Transverse colon (tissue), 4 donors: ENCODE measurements around the gene MREG.

ENCODE experiments used
- CTCF ChIP-seq, 5 experiments: fragments of 200-600 bp in 3 of 5; fragments of 450-650 bp in 2 of 5; sonication (generic) in 3 of 5; IDR thresholded peaks; 1 replicate in 2 of 5; 2 replicates in 3 of 5; pipeline ENCODE4 v1.5.1; 2016 to 2017; ENCODE audit warnings: antibody characterized with exemption in 5 of 5, inconsistent platforms in 3 of 5, mild to moderate bottlenecking in 2 of 5, moderate library complexity in 1 of 5
- POLR2A ChIP-seq: fragments of 450-650 bp; IDR thresholded peaks from one replicate; pipeline ENCODE4 v1.6.1; 2016; ENCODE audit warnings: antibody characterized with exemption, mild to moderate bottlenecking, moderate library complexity
- POLR2AphosphoS5 ChIP-seq, 3 donors: sonication (generic); formaldehyde crosslinking; IDR thresholded peaks; one replicate each; pipeline ENCODE4 v1.6.1; 2016; ENCODE audit warnings: antibody characterized with exemption in 3 of 3

GRCh38 chr2:215929602-215930335 is 83.6 kb downstream of the MREG start:
- TF ChIP-seq CTCF (IDR thresholded peaks at IDR 0.05) = no peak
- no peak for TF ChIP-seq POLR2AphosphoS5 (IDR thresholded peaks at IDR 0.05)
- no peak for TF ChIP-seq POLR2A
